HS-5 (cell line): ENCODE measurements around the gene NSFL1C.
"Not testable (repeated sequence)": the region's sequence is repeated elsewhere in the genome, so short reads cannot be mapped to it uniquely, and the experiment has no call there.

Source experiments
- DNase-seq: peaks from one replicate; pipeline ENCODE4 v3.0.0-alpha.2; 2012; ENCODE audit warnings: low read depth

NSFL1C gene

GRCh38 chr20:1423625-1424106 is 43.0 kb downstream of the NSFL1C start:
- no peak for DNase-seq

- no peak for DNase-seq
Measured at GRCh38 chr20:1423206-1423605, 43.4 kb downstream of the NSFL1C start.

- DNase-seq: no peak
Measured at GRCh38 chr20:1422753-1423152, 43.9 kb downstream of the NSFL1C start.

GRCh38 chr20:1420066-1420465 is 46.6 kb downstream of the NSFL1C start:
- DNase-seq: no peak

GRCh38 chr20:1418350-1418749 is 48.3 kb downstream of the NSFL1C start:
- peak; percentile 56 for DNase-seq

- DNase-seq: no peak
Measured at GRCh38 chr20:1417790-1418189, 48.9 kb downstream of the NSFL1C start.

GRCh38 chr20:1417273-1417672 is 49.4 kb downstream of the NSFL1C start:
- peak; percentile 56 for DNase-seq

- peak; percentile 98 for DNase-seq
Measured at GRCh38 chr20:1415667-1416468, 50.8 kb downstream of the NSFL1C start.

GRCh38 chr20:1414982-1415381 is 51.7 kb downstream of the NSFL1C start:
- no peak for DNase-seq

GRCh38 chr20:1405801-1406200 is 60.8 kb downstream of the NSFL1C start:
- no peak for DNase-seq

GRCh38 chr20:1403624-1404023 is 63.0 kb downstream of the NSFL1C start:
- no peak for DNase-seq

- no peak for DNase-seq
Measured at GRCh38 chr20:1402149-1402548, 64.5 kb downstream of the NSFL1C start.

- DNase-seq: no peak
Measured at GRCh38 chr20:1401451-1401907, 65.2 kb downstream of the NSFL1C start.

GRCh38 chr20:1399678-1400366 is 66.8 kb downstream of the NSFL1C start:
- peak; percentile 63 for DNase-seq

- DNase-seq: not testable (repeated sequence)
Measured at GRCh38 chr20:1398185-1398584, 68.5 kb downstream of the NSFL1C start.

- no peak for DNase-seq
Measured at GRCh38 chr20:1397710-1398109, 68.9 kb downstream of the NSFL1C start.

GRCh38 chr20:1396702-1397101 is 69.9 kb downstream of the NSFL1C start:
- no peak for DNase-seq

- DNase-seq: no peak
Measured at GRCh38 chr20:1396264-1396663, 70.4 kb downstream of the NSFL1C start.

GRCh38 chr20:1394686-1395085 is 72.0 kb downstream of the NSFL1C start:
- no peak for DNase-seq

GRCh38 chr20:1393507-1393882 is 73.2 kb downstream of the NSFL1C start:
- DNase-seq: no peak

- DNase-seq: peak; percentile 60
Measured at GRCh38 chr20:1392693-1393506, 73.7 kb downstream of the NSFL1C start, which contains the start of gene FKBP1A. TSS of gene FKBP1A (minus strand) at chr20:1393054. CDS start at chr20:1392998, 56 bp downstream.

- DNase-seq: no peak
Measured at GRCh38 chr20:1392443-1392692, 74.3 kb downstream of the NSFL1C start.
